ENCODE results near the gene AMOTL1.
"Not testable (repeated sequence)": the region's sequence is repeated elsewhere in the genome, so short reads cannot be mapped to it uniquely, and the experiment has no call there.

GRCh38 chr11:94812724-94813720 lies 44.9 kb downstream of the AMOTL1 start:
- not testable (repeated sequence) for TF ChIP-seq POLR2AphosphoS5, POLR2A (IDR thresholded peaks at IDR 0.05)
- TF ChIP-seq, protein P1, sequence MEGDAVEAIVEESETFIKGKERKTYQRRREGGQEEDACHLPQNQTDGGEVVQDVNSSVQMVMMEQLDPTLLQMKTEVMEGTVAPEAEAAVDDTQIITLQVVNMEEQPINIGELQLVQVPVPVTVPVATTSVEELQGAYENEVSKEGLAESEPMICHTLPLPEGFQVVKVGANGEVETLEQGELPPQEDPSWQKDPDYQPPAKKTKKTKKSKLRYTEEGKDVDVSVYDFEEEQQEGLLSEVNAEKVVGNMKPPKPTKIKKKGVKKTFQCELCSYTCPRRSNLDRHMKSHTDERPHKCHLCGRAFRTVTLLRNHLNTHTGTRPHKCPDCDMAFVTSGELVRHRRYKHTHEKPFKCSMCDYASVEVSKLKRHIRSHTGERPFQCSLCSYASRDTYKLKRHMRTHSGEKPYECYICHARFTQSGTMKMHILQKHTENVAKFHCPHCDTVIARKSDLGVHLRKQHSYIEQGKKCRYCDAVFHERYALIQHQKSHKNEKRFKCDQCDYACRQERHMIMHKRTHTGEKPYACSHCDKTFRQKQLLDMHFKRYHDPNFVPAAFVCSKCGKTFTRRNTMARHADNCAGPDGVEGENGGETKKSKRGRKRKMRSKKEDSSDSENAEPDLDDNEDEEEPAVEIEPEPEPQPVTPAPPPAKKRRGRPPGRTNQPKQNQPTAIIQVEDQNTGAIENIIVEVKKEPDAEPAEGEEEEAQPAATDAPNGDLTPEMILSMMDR (IDR thresholded peaks at IDR 0.05): not testable (repeated sequence)

All from stomach (tissue), 4 donors.